A172 (cell line): Measurements from ENCODE around the gene SLC25A36. TPM values are rescaled to one million over a fixed set of nuclear protein-coding genes. Genes with fewer than 3 reads are reported as not detected.
"Not testable (repeated sequence)": the region's sequence is repeated elsewhere in the genome, so short reads cannot be mapped to it uniquely, and the experiment has no call there.

ENCODE experiments used
- DNase-seq: peaks from one replicate; pipeline ENCODE4 v3.0.0-alpha.2; 2015; ENCODE audit warnings: low spot score
- total RNA-seq: library from RNA; depleted of rRNA; stranded (reverse); fragments of >200 nt; shearing (Covaris generic); gene quantifications from 2 replicates; pipeline ENCODE4 v1.2.3, GENCODE V29; 2014

Gene SLC25A36
- total RNA-seq, 1 experiment from 2014 or later = 44.4 TPM

- DNase-seq = no peak
These were observed 9.8 kb upstream of the SLC25A36 start for GRCh38 chr3:140931801-140932200.

- no peak for DNase-seq
These were observed 8.5 kb upstream of the SLC25A36 start for GRCh38 chr3:140933109-140933508.

GRCh38 chr3:140933552-140933951 is 8.1 kb upstream of the SLC25A36 start:
- DNase-seq = no peak

GRCh38 chr3:140939305-140939704 is 2.3 kb upstream of the SLC25A36 start:
- DNase-seq = not testable (repeated sequence)

- no peak for DNase-seq
These were observed 574 bp upstream of the SLC25A36 start for GRCh38 chr3:140941090-140941433.

GRCh38 chr3:140942221-140943104 is 827 bp downstream of the SLC25A36 start:
- DNase-seq = peak; percentile 40

- no peak for DNase-seq
These were observed 2.3 kb downstream of the SLC25A36 start for GRCh38 chr3:140943781-140944552.

- DNase-seq = no peak
These were observed 7.0 kb downstream of the SLC25A36 start for GRCh38 chr3:140948460-140949249.

- DNase-seq = no peak
These were observed 8.5 kb downstream of the SLC25A36 start for GRCh38 chr3:140950144-140950543.

GRCh38 chr3:140950863-140951262 is 9.2 kb downstream of the SLC25A36 start:
- DNase-seq = no peak

- DNase-seq = not testable (repeated sequence)
These were observed 10.1 kb downstream of the SLC25A36 start for GRCh38 chr3:140951750-140952149.

GRCh38 chr3:140953028-140953960 is 11.7 kb downstream of the SLC25A36 start:
- peak; percentile 72 for DNase-seq

- DNase-seq = no peak
These were observed 12.9 kb downstream of the SLC25A36 start for GRCh38 chr3:140954576-140954975.

GRCh38 chr3:140955645-140956044 is 14.0 kb downstream of the SLC25A36 start:
- DNase-seq = no peak

- no peak for DNase-seq
These were observed 14.6 kb downstream of the SLC25A36 start for GRCh38 chr3:140956058-140956835.

- DNase-seq = peak; percentile 16
These were observed 31.2 kb downstream of the SLC25A36 start for GRCh38 chr3:140972833-140973232.

- DNase-seq = no peak
These were observed 33.3 kb downstream of the SLC25A36 start for GRCh38 chr3:140974900-140975299.

GRCh38 chr3:140980663-140981062 is 39.0 kb downstream of the SLC25A36 start:
- no peak for DNase-seq

GRCh38 chr3:140987792-140988191 is 46.2 kb downstream of the SLC25A36 start:
- DNase-seq = not testable (repeated sequence)

GRCh38 chr3:140994316-140994715 is 52.7 kb downstream of the SLC25A36 start:
- no peak for DNase-seq
